ENCODE data around the gene CISD3. TPM values are rescaled to one million over a fixed set of nuclear protein-coding genes. Genes with fewer than 3 reads are reported as not detected.

Gene CISD3
- total and polyA plus RNA-seq, 10 of the 15 experiments (the other 5 are each of a cell fraction or from before 2014, with no cell fraction given): 2.6 to 38.1 (median 8.1) TPM

- no peak for TF ChIP-seq NR2C2 (IDR thresholded peaks at IDR 0.05; ENCODE audit: borderline replicate concordance, control insufficient read depth, insufficient read length, low read depth)
- TF ChIP-seq SMC3 (IDR thresholded peaks at IDR 0.05; ENCODE audit: borderline replicate concordance, low read length): no peak
- TF ChIP-seq SIX5 (IDR thresholded peaks at IDR 0.05; ENCODE audit: low read depth, low read length, severe bottlenecking): no peak
- TF ChIP-seq ZBED1 (IDR thresholded peaks at IDR 0.05; ENCODE audit: borderline replicate concordance): no peak
- TF ChIP-seq KDM1A (IDR thresholded peaks at IDR 0.05; ENCODE audit: borderline replicate concordance): no peak
- peak in 1 of 2 experiments; percentile 62; a peak in 1 of 4 replicates for TF ChIP-seq BHLHE40 (IDR thresholded peaks at IDR 0.05; ENCODE audit: borderline replicate concordance in 1 of 2, low read depth in 2 of 2, low read length in 1 of 2)
- TF ChIP-seq KAT2A (conservative IDR thresholded peaks at IDR 0.05; ENCODE audit: control insufficient read depth, low read depth, low read length): no peak
- no peak for TF ChIP-seq SMARCA5 (IDR thresholded peaks at IDR 0.05)
- no peak for TF ChIP-seq PRDM15 (CRISPR knock-in tag; IDR thresholded peaks at IDR 0.05)
- TF ChIP-seq ZSCAN29 (IDR thresholded peaks at IDR 0.05): no peak
- TF ChIP-seq MTA2 (IDR thresholded peaks at IDR 0.05; ENCODE audit: low read depth): peak; percentile 37; the same call in 1 of the 2 replicates
- TF ChIP-seq CREM (IDR thresholded peaks at IDR 0.05; ENCODE audit: low read depth): no peak
- no peak for TF ChIP-seq ZZZ3 (IDR thresholded peaks at IDR 0.05; ENCODE audit: control insufficient read depth, insufficient read length, low read depth)
- no peak for TF ChIP-seq ATF3 (IDR thresholded peaks at IDR 0.05; ENCODE audit: borderline replicate concordance, extremely low read depth, low read depth, low read length)
- TF ChIP-seq ZNF274 (IDR thresholded peaks at IDR 0.05; ENCODE audit: insufficient read depth, insufficient read length): no peak
- TF ChIP-seq BCL3 (IDR thresholded peaks at IDR 0.05; ENCODE audit: borderline replicate concordance, insufficient read depth, low read depth, low read length, poor library complexity, severe bottlenecking): no peak
- no peak for TF ChIP-seq FOS (IDR thresholded peaks at IDR 0.05; ENCODE audit: borderline replicate concordance, extremely low read depth, insufficient read length)
- no peak for TF ChIP-seq MYC (IDR thresholded peaks at IDR 0.05; ENCODE audit: insufficient read depth, insufficient read length, insufficient replicate concordance, low read length, severe bottlenecking)
- no peak for TF ChIP-seq SRF (IDR thresholded peaks at IDR 0.05; ENCODE audit: low read depth in 2 of 2, low read length in 2 of 2)
- TF ChIP-seq NRF1 (conservative IDR thresholded peaks at IDR 0.05; ENCODE audit: low read depth, low read length): no peak
- no peak for TF ChIP-seq RBBP5 (conservative IDR thresholded peaks at IDR 0.05)
- no peak for TF ChIP-seq ESRRA (IDR thresholded peaks at IDR 0.05; ENCODE audit: low read length)
- no peak for TF ChIP-seq TARDBP (IDR thresholded peaks at IDR 0.05; ENCODE audit: borderline replicate concordance)
- TF ChIP-seq HCFC1 (IDR thresholded peaks at IDR 0.05; ENCODE audit: low read length): no peak
- TF ChIP-seq NR2C1 (IDR thresholded peaks at IDR 0.05): no peak
- TF ChIP-seq TCF3 (IDR thresholded peaks at IDR 0.05; ENCODE audit: borderline replicate concordance, insufficient read depth, low read depth, low read length): no peak
- no peak for TF ChIP-seq PAX8 (IDR thresholded peaks at IDR 0.05)
Measured at GRCh38 chr17:38749223-38750043, 19.3 kb downstream of the CISD3 start (continued).

Measured in GM12878 (cell line).